Suprapubic skin (tissue), 4 donors: ENCODE measurements around the gene SHC3. TPM values are rescaled to one million over a fixed set of nuclear protein-coding genes. Genes with fewer than 3 reads are reported as not detected.

Source experiments
- DNase-seq, 2 donors: peaks; one replicate each; pipeline ENCODE4 v3.0.0-alpha.2; 2019; ENCODE audit warnings: low spot score in 2 of 2
- H3K27ac ChIP-seq: fragments of 200-600 bp; sonication (generic); one replicate; pipeline ENCODE4 v1.5.1; 2019
- H3K27me3 ChIP-seq: fragments of 200-600 bp; sonication (generic); one replicate; pipeline ENCODE4 v1.5.1; 2019
- H3K36me3 ChIP-seq: fragments of 200-600 bp; sonication (generic); one replicate; pipeline ENCODE4 v1.5.1; 2019
- H3K4me1 ChIP-seq: fragments of 200-600 bp; sonication (generic); one replicate; pipeline ENCODE4 v1.5.1; 2019
- H3K4me3 ChIP-seq: fragments of 200-600 bp; sonication (generic); one replicate; pipeline ENCODE4 v1.5.1; 2019; ENCODE audit warnings: mild to moderate bottlenecking
- H3K9me3 ChIP-seq: fragments of 200-600 bp; sonication (generic); one replicate; pipeline ENCODE4 v1.5.1; 2019
- EP300 ChIP-seq: sonication (generic); formaldehyde crosslinking; IDR thresholded peaks from one replicate; pipeline ENCODE4 v1.6.1; 2017; ENCODE audit warnings: antibody characterized with exemption
- POLR2A ChIP-seq, 2 donors: fragments of 450-650 bp; IDR thresholded peaks; one replicate each; pipeline ENCODE4 v1.6.1; 2017; ENCODE audit warnings: antibody characterized with exemption in 2 of 2, mild to moderate bottlenecking in 2 of 2, moderate library complexity in 2 of 2
- POLR2AphosphoS5 ChIP-seq, 3 donors: sonication (generic); formaldehyde crosslinking; IDR thresholded peaks; one replicate each; pipeline ENCODE4 v1.6.1; 2017; ENCODE audit warnings: antibody characterized with exemption in 3 of 3
- whole genome bisulfite sequencing: methylation state at CpG from one replicate; pipeline ENCODE4 v1.1.5; 2018; 5-methylcytosine and 5-hydroxymethylcytosine counted together
- total RNA-seq, 4 donors: library from RNA; depleted of rRNA; stranded (reverse); fragments of >200 nt; gene quantifications; one replicate each; pipeline ENCODE4 v1.1.0, GENCODE V29; 2016
- TF ChIP-seq, protein P1 (sequence below), 2 donors: fragments of 200-600 bp in 1 of 2; fragments of 450-650 bp in 1 of 2; sonication (generic) in 1 of 2; IDR thresholded peaks; one replicate each; pipeline ENCODE4 v1.5.1; 2016 to 2019; ENCODE audit warnings: antibody characterized with exemption in 2 of 2, mild to moderate bottlenecking in 1 of 2, moderate library complexity in 1 of 2

The SHC3 gene
- total RNA-seq, 4 donors from 2014 or later = 1.7 to 6.0 (median 3.2) TPM

DNA sequence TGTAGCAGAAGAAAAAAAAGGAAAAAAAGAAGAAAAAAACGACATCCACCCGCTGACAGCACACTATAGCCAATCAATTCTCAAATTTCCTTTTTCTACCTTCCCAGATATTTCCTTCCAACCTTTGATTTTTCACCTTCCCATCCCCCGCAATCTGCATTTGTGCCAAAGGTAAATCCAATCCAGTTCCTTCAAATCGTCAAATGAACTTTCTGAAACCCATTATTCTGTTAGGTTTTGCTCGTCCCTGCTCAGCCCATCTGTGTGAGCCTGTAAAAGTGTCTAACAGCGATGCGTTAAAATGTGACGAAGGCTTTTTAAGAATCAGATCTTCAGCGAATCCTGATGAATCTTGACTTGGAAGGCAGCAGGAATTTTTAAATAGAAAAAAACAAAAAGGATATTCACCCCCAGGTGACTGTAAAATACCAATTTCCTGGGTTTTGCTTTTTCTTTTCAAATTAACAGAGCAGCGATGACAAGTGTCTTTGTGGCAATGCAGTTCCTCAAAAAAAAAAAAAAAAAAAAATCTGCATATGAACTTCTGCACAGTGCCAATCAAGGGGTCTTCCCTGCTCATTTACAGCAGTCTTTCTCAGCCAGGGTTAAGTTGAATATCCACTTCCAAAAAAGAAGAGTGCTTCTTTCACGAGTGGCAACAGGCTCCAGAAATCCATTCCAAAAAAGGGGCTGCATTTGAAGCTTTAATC lies 367 bp upstream of the SHC3 start:
- H3K4me3 ChIP-seq = peak overlapping the region; percentile 67
- H3K4me1 ChIP-seq = peaks cover 44% of the 10 kb centered on the region
- H3K27ac ChIP-seq = peak overlapping the region; percentile 81
- no peak for DNase-seq
- no peaks in the 10 kb centered on the region for H3K36me3 ChIP-seq
- H3K27me3 ChIP-seq = peaks cover 28% of the 10 kb centered on the region
- WGBS = 58% methylated on average over 11 of the region's 11 CpGs
- H3K9me3 ChIP-seq = no peaks in the 10 kb centered on the region
- TF ChIP-seq POLR2A (IDR thresholded peaks at IDR 0.05) = no peak
- TF ChIP-seq POLR2AphosphoS5 (IDR thresholded peaks at IDR 0.05) = no peak
- TF ChIP-seq, protein P1, sequence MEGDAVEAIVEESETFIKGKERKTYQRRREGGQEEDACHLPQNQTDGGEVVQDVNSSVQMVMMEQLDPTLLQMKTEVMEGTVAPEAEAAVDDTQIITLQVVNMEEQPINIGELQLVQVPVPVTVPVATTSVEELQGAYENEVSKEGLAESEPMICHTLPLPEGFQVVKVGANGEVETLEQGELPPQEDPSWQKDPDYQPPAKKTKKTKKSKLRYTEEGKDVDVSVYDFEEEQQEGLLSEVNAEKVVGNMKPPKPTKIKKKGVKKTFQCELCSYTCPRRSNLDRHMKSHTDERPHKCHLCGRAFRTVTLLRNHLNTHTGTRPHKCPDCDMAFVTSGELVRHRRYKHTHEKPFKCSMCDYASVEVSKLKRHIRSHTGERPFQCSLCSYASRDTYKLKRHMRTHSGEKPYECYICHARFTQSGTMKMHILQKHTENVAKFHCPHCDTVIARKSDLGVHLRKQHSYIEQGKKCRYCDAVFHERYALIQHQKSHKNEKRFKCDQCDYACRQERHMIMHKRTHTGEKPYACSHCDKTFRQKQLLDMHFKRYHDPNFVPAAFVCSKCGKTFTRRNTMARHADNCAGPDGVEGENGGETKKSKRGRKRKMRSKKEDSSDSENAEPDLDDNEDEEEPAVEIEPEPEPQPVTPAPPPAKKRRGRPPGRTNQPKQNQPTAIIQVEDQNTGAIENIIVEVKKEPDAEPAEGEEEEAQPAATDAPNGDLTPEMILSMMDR (IDR thresholded peaks at IDR 0.05) = no peak
- no peak for TF ChIP-seq EP300

DNA sequence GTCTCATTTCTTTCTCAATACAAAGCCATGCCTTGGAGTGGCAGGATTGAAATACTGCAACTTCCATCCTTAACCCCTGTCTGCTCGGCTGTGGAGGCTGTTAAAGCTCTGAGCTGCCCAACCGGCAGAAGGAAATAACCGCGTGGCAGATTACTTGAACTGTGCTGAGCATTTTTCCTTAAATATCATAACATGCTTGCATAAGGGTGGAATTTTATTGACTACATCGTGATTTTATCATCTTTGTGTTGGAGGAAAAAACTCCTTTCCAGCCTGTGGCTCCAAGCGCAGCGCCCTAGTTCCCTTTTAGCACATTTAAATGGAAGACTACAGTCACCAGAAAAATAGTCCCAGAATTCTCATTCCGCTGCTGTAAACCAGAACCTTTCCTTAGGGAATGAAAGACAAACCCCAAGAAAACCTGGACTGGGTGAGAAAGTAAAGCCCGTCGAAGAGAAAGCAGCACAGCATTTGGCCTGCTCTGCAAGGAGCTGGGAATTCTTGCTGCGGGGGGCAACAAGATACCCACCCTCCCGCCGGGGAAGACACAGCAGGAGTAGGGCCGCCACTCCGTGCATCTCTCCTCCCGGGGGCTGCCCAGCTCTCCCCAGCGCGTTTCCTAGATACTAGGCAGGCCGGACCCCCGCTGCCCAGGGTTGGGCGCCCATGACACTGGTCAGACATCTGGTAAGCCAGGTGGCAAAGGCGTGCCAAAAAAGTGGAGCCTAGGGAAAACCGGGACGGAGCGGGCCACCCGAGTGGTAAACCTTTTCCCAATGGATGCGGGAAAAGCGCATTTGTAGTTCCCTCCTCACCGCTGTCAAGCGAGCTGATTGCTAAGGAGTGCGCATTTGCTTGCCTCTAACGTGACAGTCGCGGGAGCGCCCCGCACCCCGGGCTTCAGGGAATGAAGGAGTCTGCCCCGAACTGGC lies 1.3 kb downstream of the SHC3 start:
- Histone ChIP-seq H3K4me3 (peak overlapping the region; percentile 67), H3K9me3 (no peaks in the 10 kb centered on the region), H3K27ac (peak overlapping the region; percentile 81), H3K36me3 (no peaks in the 10 kb centered on the region), H3K4me1 (peaks cover 44% of the 10 kb centered on the region), H3K27me3 (peaks cover 28% of the 10 kb centered on the region)
- no peak for TF ChIP-seq POLR2A (IDR thresholded peaks at IDR 0.05)
- TF ChIP-seq, protein P1 (IDR thresholded peaks at IDR 0.05) = no peak
- TF ChIP-seq POLR2AphosphoS5 (IDR thresholded peaks at IDR 0.05) = no peak
- no peak for DNase-seq
- WGBS = 11% methylated on average over 35 of the region's 38 CpGs

- Histone ChIP-seq H3K27me3 (peaks cover 28% of the 10 kb centered on the region), H3K27ac (no peak overlapping the region), H3K36me3 (no peaks in the 10 kb centered on the region), H3K9me3 (no peaks in the 10 kb centered on the region), H3K4me3 (peak overlapping the region; percentile 67), H3K4me1 (peaks cover 45% of the 10 kb centered on the region)
- no peak for DNase-seq
- 80% methylated on average over 5 of the region's 5 CpGs for WGBS
- TF ChIP-seq POLR2A (IDR thresholded peaks at IDR 0.05) (no peak), EP300 (no peak), POLR2AphosphoS5 (IDR thresholded peaks at IDR 0.05) (no peak)
- TF ChIP-seq, protein P1 (IDR thresholded peaks at IDR 0.05) = no peak
These were observed 2.8 kb downstream of the SHC3 start for GRCh38 chr9:89175828-89176261.

DNA sequence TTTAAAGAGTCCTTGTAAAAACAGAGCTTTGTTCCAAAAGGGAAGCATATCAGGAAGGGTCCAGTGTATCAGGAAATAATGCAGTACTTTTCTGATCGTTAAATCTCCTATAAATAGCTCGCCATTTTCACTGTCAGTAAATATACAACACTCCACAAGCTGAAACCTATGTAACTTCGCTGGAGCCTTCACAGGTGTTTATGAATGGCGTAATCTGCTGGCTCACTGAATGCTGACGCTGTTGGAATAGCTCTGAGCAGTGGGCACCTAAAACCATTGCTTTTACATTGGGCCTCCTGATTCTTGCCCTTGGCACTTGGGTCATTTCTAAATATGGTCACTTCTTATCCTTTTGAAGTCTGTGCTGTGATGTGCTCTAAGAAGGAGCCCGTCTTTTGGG lies 4.3 kb downstream of the SHC3 start:
- no peak for TF ChIP-seq EP300
- no peak for TF ChIP-seq POLR2A (IDR thresholded peaks at IDR 0.05)
- TF ChIP-seq, protein P1 (IDR thresholded peaks at IDR 0.05) = no peak
- no peak for TF ChIP-seq POLR2AphosphoS5 (IDR thresholded peaks at IDR 0.05)
- Histone ChIP-seq H3K36me3 (no peaks in the 10 kb centered on the region), H3K27ac (no peak overlapping the region), H3K4me1 (peaks cover 38% of the 10 kb centered on the region), H3K9me3 (no peaks in the 10 kb centered on the region), H3K27me3 (peaks cover 28% of the 10 kb centered on the region), H3K4me3 (no peak overlapping the region)
- WGBS = 75% methylated on average over 6 of the region's 6 CpGs
- no peak for DNase-seq

- 88% methylated on average over 5 of the region's 5 CpGs for WGBS
- peaks cover 32% of the 10 kb centered on the region for H3K4me1 ChIP-seq
- TF ChIP-seq EP300 (no peak), POLR2AphosphoS5 (IDR thresholded peaks at IDR 0.05) (no peak), POLR2A (IDR thresholded peaks at IDR 0.05) (no peak)
- no peaks in the 10 kb centered on the region for H3K36me3 ChIP-seq
- H3K9me3 ChIP-seq = no peaks in the 10 kb centered on the region
- DNase-seq = no peak
- no peak overlapping the region for H3K27ac ChIP-seq
- peaks cover 21% of the 10 kb centered on the region for H3K27me3 ChIP-seq
- H3K4me3 ChIP-seq = no peak overlapping the region
These were observed 5.5 kb downstream of the SHC3 start for GRCh38 chr9:89173072-89173471.
